ENCODE data around the gene AGBL1. TPM values are rescaled to one million over a fixed set of nuclear protein-coding genes. Genes with fewer than 3 reads are reported as not detected.

Gene AGBL1
- total RNA-seq, 2 experiments from 2014 or later = not detected

GRCh38 chr15:86355801-86356200 lies 276.1 kb downstream of the AGBL1 start:
- H3K36me3 Mint-ChIP-seq = no peaks in the 10 kb centered on the region
- POLR2A ChIA-PET = interaction anchor here (0.7 kb wide), 1 partner anchor 25 kb away, joined by 3 read pairs; no protein-coding TSS in a partner anchor
- no peak overlapping the region for H3K4me3 Mint-ChIP-seq
- H3K4me1 Mint-ChIP-seq = no peaks in the 10 kb centered on the region
- no peaks in the 10 kb centered on the region for H3K27me3 Mint-ChIP-seq
- H3K27ac Mint-ChIP-seq = no peak overlapping the region
- no peaks in the 10 kb centered on the region for H3K9me3 Mint-ChIP-seq
- ATAC-seq (ENCODE audit: low read depth) = no peak
- no peak for DNase-seq

GRCh38 chr15:86362555-86362954 lies 282.9 kb downstream of the AGBL1 start:
- Mint-ChIP-seq H3K4me3 (no peak overlapping the region), H3K36me3 (no peaks in the 10 kb centered on the region), H3K27me3 (no peaks in the 10 kb centered on the region), H3K9me3 (peaks cover 5% of the 10 kb centered on the region), H3K27ac (no peak overlapping the region), H3K4me1 (no peaks in the 10 kb centered on the region)
- ATAC-seq (ENCODE audit: low read depth) (no peak), DNase-seq (no peak)
- POLR2A ChIA-PET = no interaction called here

GRCh38 chr15:86373147-86373546 lies 293.5 kb downstream of the AGBL1 start:
- Mint-ChIP-seq H3K4me1 (no peaks in the 10 kb centered on the region), H3K4me3 (no peak overlapping the region), H3K9me3 (peaks cover 2% of the 10 kb centered on the region), H3K27ac (no peak overlapping the region), H3K36me3 (no peaks in the 10 kb centered on the region), H3K27me3 (no peaks in the 10 kb centered on the region)
- ATAC-seq (ENCODE audit: low read depth) = no peak
- POLR2A ChIA-PET = no interaction called here
- no peak for DNase-seq

GRCh38 chr15:86375733-86376280 lies 296.1 kb downstream of the AGBL1 start:
- Mint-ChIP-seq H3K9me3 (peaks cover 2% of the 10 kb centered on the region), H3K4me1 (no peaks in the 10 kb centered on the region), H3K27me3 (peaks cover 4% of the 10 kb centered on the region), H3K36me3 (no peaks in the 10 kb centered on the region), H3K4me3 (no peak overlapping the region), H3K27ac (no peak overlapping the region)
- ATAC-seq (ENCODE audit: low read depth) (no peak), DNase-seq (no peak)
- POLR2A ChIA-PET = no interaction called here

GRCh38 chr15:86377914-86378313 lies 298.2 kb downstream of the AGBL1 start:
- POLR2A ChIA-PET = no interaction called here
- ATAC-seq (ENCODE audit: low read depth) = no peak
- H3K4me3 Mint-ChIP-seq = no peak overlapping the region

GRCh38 chr15:86382341-86382740 lies 302.7 kb downstream of the AGBL1 start:
- no peaks in the 10 kb centered on the region for H3K4me1 Mint-ChIP-seq
- H3K4me3 Mint-ChIP-seq = no peak overlapping the region
- peaks cover 4% of the 10 kb centered on the region for H3K27me3 Mint-ChIP-seq
- H3K27ac Mint-ChIP-seq = no peak overlapping the region
- no peak for DNase-seq
- H3K9me3 Mint-ChIP-seq = no peaks in the 10 kb centered on the region
- no peaks in the 10 kb centered on the region for H3K36me3 Mint-ChIP-seq
- no peak for ATAC-seq (ENCODE audit: low read depth)
- POLR2A ChIA-PET = no interaction called here

More at GRCh38 chr15:86377914-86378313, 298.2 kb downstream of the AGBL1 start:
- peaks cover 2% of the 10 kb centered on the region for H3K9me3 Mint-ChIP-seq
- no peaks in the 10 kb centered on the region for H3K36me3 Mint-ChIP-seq
- H3K4me1 Mint-ChIP-seq = no peaks in the 10 kb centered on the region
- no peak for DNase-seq
- peaks cover 4% of the 10 kb centered on the region for H3K27me3 Mint-ChIP-seq
- no peak overlapping the region for H3K27ac Mint-ChIP-seq

- ATAC-seq (ENCODE audit: low read depth) = no peak
- H3K27me3 Mint-ChIP-seq = peaks cover 4% of the 10 kb centered on the region
- H3K4me3 Mint-ChIP-seq = no peak overlapping the region
Observed at GRCh38 chr15:86383611-86384010, 303.9 kb downstream of the AGBL1 start.

GRCh38 chr15:86384186-86384585 lies 304.5 kb downstream of the AGBL1 start:
- H3K4me1 Mint-ChIP-seq = no peaks in the 10 kb centered on the region
- H3K27ac Mint-ChIP-seq = no peak overlapping the region

More at GRCh38 chr15:86383611-86384010, 303.9 kb downstream of the AGBL1 start:
- Mint-ChIP-seq H3K27ac (no peak overlapping the region), H3K4me1 (no peaks in the 10 kb centered on the region), H3K9me3 (no peaks in the 10 kb centered on the region), H3K36me3 (no peaks in the 10 kb centered on the region)
- DNase-seq = no peak
- POLR2A ChIA-PET = no interaction called here

GRCh38 chr15:86392296-86392695 lies 312.6 kb downstream of the AGBL1 start:
- no peak for DNase-seq
- Mint-ChIP-seq H3K36me3 (no peaks in the 10 kb centered on the region), H3K4me3 (no peak overlapping the region), H3K4me1 (no peaks in the 10 kb centered on the region), H3K9me3 (no peaks in the 10 kb centered on the region), H3K27me3 (peaks cover 3% of the 10 kb centered on the region), H3K27ac (no peak overlapping the region)
- POLR2A ChIA-PET = no interaction called here
- no peak for ATAC-seq (ENCODE audit: low read depth)

More at GRCh38 chr15:86384186-86384585, 304.5 kb downstream of the AGBL1 start:
- Mint-ChIP-seq H3K36me3 (no peaks in the 10 kb centered on the region), H3K9me3 (no peaks in the 10 kb centered on the region), H3K4me3 (no peak overlapping the region), H3K27me3 (peaks cover 2% of the 10 kb centered on the region)
- no peak for DNase-seq
- ATAC-seq (ENCODE audit: low read depth) = no peak
- POLR2A ChIA-PET = no interaction called here

- Mint-ChIP-seq H3K27ac (no peak overlapping the region), H3K27me3 (peaks cover 3% of the 10 kb centered on the region), H3K9me3 (no peaks in the 10 kb centered on the region), H3K36me3 (no peaks in the 10 kb centered on the region), H3K4me1 (no peaks in the 10 kb centered on the region), H3K4me3 (no peak overlapping the region)
- POLR2A ChIA-PET = no interaction called here
- no peak for ATAC-seq (ENCODE audit: low read depth)
- no peak for DNase-seq
Observed at GRCh38 chr15:86392874-86393273, 313.2 kb downstream of the AGBL1 start.

- DNase-seq (no peak), ATAC-seq (ENCODE audit: low read depth) (no peak)
- Mint-ChIP-seq H3K27ac (no peak overlapping the region), H3K4me1 (no peaks in the 10 kb centered on the region), H3K4me3 (no peak overlapping the region), H3K27me3 (peaks cover 3% of the 10 kb centered on the region), H3K36me3 (no peaks in the 10 kb centered on the region), H3K9me3 (no peaks in the 10 kb centered on the region)
- POLR2A ChIA-PET = no interaction called here
Observed at GRCh38 chr15:86394866-86395265, 315.2 kb downstream of the AGBL1 start.

GRCh38 chr15:86399041-86399954 lies 319.6 kb downstream of the AGBL1 start:
- no peak overlapping the region for H3K4me3 Mint-ChIP-seq
- no peaks in the 10 kb centered on the region for H3K36me3 Mint-ChIP-seq
- no peak overlapping the region for H3K27ac Mint-ChIP-seq
- POLR2A ChIA-PET = no interaction called here
- H3K9me3 Mint-ChIP-seq = peaks cover 3% of the 10 kb centered on the region
- DNase-seq (no peak), ATAC-seq (ENCODE audit: low read depth) (no peak)
- H3K27me3 Mint-ChIP-seq = no peaks in the 10 kb centered on the region
- no peaks in the 10 kb centered on the region for H3K4me1 Mint-ChIP-seq

GRCh38 chr15:86403221-86403620 lies 323.6 kb downstream of the AGBL1 start:
- no peaks in the 10 kb centered on the region for H3K4me1 Mint-ChIP-seq
- H3K4me3 Mint-ChIP-seq = no peak overlapping the region
- no peaks in the 10 kb centered on the region for H3K27me3 Mint-ChIP-seq
- no peak overlapping the region for H3K27ac Mint-ChIP-seq
- peaks cover 5% of the 10 kb centered on the region for H3K9me3 Mint-ChIP-seq
- H3K36me3 Mint-ChIP-seq = no peaks in the 10 kb centered on the region
- POLR2A ChIA-PET = no interaction called here
- ATAC-seq (ENCODE audit: low read depth) (no peak), DNase-seq (no peak)

GRCh38 chr15:86403914-86404583 lies 324.4 kb downstream of the AGBL1 start:
- ATAC-seq (ENCODE audit: low read depth) = no peak
- no peak for DNase-seq
- Mint-ChIP-seq H3K4me3 (no peak overlapping the region), H3K27me3 (no peaks in the 10 kb centered on the region), H3K36me3 (no peaks in the 10 kb centered on the region), H3K27ac (no peak overlapping the region), H3K4me1 (no peaks in the 10 kb centered on the region), H3K9me3 (peaks cover 5% of the 10 kb centered on the region)
- POLR2A ChIA-PET = no interaction called here

Data from activated naive CD8-positive, alpha-beta T cell treated with anti-CD3 and anti-CD28 coated beads, Interleukin-2, amount 10 ng/mL, durations not matched to agents 7 days and 5 days (primary cell).